HG03196 (cell line): ENCODE measurements around the gene APBA2.
"Not testable (repeated sequence)": the region's sequence is repeated elsewhere in the genome, so short reads cannot be mapped to it uniquely, and the experiment has no call there.

Source experiments
- ATAC-seq: cut with Tn5 transposase; IDR thresholded peaks from one replicate; pipeline ENCODE4 v1.9.1; 2021; ENCODE audit not compliant: unreplicated experiment

Gene APBA2

DNA sequence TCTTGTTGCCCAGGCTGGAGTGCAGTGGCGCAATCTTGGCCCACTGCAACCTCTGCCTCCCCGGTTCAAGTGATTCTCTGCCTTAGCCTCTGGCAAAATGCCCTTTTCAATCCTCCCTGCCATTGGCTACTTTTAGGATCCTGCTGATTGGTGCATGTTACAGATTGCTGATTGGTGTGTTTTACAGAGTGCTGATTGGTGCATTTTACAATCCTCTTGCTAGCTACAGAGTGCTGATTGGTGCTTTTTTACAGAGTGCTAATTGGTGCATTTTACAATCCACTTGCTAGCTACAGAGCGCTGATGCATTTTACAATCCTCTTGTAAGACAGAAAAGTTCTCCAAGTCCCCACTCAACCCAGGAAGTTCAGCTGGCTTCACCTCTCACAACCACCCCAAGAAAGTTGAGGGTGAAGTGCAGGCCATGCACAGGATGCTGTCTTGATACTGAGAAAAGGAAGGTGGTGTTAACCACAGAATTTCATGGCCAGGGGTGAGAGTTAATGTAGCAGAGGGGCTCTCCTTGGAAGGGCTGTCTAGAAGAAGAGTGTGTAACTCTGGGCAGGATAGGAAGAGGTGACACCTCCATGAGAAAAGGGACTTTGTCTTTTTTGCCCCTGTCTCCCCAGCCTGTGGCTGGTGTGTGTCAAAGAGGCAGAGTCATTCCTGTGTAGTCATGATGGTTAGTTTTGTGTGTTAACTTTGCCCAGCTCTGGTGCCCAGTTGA lies 145.9 kb downstream of the APBA2 start:
- ATAC-seq, result no peak

DNA sequence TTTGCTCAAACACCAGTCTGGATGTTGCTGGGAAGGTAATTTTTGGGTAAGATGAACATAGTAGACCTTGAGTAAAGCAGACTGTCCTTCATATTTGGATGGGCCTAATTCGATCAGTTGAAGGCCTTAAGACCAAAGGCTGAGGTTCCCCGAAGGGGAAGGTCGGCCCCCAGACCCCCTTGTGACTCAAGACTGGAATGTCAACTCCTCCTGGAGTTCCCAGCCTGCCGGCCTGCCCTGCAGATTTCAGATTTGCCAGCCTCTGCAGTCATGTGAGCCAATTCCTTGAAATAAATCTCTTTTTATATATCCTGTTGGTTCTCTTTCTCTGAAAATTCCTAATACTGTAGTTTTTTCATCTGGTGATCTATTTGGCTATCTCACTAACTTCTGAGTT lies 146.5 kb downstream of the APBA2 start:
- no peak for ATAC-seq

DNA sequence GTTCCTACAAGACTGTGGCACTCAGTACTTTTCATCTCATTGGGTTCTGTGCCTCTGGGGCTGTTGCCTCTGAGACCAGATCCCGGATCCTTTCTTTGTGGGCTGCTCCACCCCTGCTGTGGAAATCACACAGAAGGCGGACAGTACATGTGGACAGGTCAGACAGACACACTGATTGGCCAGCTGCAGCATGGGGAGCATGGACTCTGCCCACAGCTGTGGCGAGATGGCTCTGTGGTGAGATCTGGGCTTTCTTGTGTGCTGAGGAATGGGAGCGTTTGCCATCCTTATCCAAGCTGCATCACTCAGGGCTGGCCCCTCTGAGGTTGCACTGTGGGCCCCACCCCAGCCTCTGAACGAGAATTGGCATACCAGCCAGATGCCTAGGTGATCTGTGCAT lies 147.0 kb downstream of the APBA2 start:
- ATAC-seq, result no peak

DNA sequence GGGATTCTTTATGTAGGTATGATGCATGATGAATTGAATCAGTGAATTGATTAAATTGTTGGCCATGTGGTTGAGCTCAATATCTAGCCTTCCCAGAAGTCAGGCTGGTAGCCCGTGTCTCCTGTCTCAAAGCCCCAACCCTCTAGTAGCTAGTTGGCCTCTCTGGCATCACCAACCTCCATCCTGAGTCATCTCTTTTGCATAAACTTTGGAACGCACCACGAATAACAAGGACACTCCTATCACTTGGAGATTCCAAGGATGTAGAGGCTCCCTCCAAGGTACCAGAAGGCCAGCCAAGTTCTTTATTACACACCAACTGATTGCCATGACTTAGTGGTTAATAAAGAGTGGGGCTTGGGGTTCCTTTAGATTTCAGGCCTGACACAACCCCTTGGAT lies 148.4 kb downstream of the APBA2 start:
- no peak for ATAC-seq

DNA sequence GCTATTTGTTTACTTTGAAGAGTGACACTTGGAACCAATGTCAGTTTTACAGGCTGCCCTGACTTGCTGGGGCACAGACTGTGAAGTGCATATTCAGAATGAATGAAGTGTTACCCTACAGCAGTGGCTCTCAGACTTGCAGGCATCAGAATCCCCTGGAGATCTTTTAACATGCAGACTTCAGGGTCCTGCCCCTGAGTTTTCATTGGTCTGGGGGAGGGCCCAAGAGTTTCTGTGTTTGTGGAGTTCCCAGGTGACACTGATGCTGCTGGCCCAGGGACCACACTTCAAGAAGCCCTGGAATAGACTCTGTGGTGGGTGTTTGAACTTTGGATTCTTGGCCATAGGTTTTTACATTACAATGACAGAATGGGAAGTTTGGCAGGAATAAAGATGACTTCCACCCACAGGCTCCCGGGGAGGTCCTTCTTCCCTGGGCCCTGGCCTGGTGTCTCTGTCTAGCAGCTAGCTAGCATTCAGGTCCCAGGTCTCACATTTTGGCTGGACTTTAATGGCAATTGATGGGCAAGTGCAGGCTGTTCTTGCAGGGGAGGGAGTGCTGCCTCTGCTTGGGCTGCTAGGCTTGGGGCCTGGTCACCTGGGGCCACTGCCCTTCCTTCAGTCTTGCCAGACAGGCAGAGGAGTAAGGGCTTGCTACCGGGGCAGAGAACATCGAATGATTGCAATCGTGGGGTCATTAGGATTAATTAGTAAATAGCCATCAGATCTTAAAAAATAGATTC lies 149.0 kb downstream of the APBA2 start:
- ATAC-seq, result no peak

DNA sequence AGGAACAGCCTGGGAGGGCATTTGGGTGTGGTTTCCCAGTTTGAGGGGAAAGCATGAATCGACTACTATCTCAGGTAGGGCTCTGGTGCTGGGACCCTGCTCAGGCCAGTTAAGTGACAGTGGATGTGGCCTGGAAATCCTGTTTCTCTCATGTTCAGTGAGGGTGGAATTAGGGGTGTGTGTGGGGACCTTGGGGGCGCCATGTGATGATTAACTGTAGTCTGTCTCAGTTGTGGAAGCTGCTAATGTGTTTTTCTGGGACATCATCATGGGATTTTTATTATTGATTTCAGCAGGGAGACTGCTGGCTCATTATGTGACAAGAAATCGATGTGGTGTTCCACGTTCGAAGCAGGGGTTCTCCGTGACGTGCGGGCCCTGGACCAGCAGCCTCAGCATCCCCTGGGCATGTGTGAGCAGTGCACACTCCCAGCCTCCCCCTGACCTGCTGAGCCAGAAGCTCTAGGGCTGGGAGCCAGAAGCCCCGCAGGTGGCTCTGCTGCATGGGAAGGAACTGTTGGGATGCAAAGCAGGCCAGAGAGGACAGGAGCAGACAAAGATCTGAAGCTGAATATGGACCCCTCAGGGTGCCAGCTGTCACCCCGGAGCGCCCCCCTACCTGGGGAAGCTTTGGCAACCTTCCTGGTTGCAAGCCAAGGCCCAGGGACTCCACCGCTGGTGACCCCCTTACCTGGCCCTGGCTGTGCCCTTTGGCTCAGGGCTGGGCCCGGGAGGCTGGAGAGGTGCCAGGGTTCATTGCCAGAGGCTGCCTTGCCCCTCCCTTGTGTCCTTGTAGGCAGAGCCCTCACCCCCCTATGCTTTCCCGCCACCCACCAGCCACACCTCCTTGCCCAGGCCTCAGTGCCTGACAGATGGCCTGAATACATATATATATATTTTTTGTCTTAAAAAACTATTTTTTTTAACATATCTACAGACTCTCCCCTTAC lies 149.8 kb downstream of the APBA2 start:
- no peak for ATAC-seq

DNA sequence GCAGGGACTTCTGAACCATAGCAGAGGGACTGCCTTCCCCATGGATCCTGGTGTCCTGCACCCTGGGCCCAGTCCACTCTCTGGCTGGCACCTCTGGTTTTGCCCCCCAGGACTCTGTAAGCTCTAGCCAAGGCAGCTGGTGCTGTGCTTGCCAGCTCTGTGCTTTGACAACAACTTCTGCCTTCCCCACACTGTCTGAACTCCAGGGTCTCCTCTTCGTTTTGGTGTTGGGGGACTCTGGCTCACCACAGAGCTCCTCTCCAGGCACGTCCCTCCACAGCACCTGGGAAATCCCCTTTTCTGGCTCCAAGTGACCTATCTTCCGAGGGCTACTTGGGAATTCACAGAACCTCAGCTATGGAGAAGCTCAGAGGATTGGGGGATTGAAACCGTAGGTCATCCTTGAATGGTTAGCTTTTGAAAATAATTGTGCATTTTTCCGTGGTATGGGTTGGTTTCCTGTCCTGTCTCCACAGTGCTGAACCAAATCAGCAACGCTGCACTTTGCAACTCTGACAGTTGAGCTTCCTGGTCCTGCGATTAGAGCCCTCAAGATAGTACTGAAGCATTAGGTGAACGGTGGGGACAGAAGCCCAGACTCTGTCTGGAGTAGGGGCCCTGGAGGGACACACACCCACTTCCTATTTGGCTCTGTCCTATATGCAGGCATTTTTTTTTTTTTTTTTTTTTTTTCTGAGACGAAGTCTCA lies 152.4 kb downstream of the APBA2 start:
- ATAC-seq, result no peak

DNA sequence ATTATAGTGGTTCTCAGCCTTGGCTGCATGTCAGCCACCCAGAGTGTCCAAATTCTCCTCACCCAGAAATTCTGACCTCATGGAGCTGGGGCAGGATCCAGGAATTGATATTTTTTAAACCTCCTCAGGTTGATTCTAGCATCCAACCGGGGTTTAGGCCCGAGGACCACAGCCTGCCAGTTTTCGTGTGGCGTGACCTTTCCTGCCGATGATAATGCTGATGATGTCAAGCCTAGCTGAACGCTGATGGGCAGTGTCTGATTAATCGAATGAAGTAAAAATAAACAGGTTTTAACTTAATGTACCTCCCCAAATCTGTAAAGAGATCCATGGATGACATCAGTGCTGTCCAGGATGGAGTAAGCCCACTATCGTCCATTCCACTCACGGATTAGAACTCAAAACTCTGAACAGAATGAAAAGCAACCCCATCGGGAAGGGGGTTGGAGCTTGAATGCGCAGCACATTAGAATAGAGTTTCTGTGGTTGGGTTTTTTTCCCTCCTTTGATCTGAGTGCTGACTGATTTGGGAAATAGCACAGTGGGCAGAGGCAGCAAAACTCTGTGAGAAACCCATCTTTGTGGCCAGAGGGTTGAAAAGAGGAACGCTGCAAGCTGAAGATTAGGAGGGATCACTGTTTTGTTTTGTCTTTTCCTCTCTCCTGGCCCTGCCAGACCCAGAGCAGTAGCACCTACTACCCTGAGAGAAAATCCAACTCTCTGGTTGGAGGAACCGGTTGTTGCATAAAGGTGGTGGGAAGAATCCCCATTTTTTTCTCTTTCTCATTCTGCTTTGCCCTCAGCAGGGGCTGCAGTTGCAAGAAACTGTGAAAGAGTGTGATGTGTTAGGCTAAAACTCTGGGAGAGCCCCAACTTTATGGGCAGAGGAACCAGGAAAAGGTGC lies 153.9 kb downstream of the APBA2 start:
- ATAC-seq, result no peak

DNA sequence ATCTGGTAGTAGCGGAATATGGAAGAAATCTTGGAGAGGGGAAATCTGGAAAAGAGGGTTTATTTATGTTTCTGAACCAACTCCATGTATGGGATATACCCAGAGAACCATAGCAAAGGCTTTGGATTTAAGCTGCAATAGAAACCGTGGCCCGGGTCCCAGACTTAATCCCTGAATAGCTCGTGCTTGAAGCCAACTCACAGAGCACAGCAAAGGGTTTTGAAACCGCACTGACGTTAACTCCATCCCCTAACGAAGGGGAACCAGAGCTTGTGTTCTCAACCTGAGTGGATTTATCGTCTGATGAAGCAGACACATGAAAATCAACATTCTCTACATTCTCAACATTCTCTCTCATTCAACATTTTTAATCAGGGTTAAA lies 154.6 kb downstream of the APBA2 start:
- no peak for ATAC-seq

DNA sequence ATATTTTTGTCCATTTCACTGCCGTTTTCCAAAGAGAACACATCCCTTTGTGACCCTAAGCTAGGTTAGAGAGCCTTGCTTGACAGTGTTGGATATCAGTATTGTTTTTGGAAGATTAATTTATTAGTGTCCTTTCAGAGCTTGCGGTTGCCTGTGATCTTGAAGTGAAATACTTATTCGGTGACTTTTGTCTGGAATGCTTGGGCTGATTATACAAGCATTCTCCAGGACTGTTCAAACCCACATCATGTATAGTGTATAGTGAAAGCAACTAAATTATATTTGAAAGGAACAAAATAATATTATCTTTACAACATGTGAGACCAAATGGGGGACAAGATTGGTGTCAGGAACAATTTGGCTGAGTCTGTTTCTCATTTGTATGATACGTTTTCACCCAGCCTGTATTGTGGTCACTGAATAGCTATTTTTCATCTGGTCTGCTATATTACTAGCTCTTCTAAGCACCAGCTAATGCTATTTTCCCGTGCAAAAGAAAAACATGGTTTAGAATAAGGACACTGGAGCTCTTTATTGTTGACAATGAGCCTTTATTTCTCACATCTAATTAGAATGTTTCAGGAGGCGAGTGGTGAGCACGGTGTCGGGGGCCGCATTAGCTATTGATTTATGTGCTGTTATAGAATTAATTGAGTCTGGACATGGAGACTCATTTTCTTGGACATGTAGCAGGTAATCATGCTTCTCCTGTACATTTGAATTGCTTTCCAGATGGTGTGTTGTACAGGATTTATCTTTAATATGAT lies 158.1 kb downstream of the APBA2 start:
- ATAC-seq, result no peak

DNA sequence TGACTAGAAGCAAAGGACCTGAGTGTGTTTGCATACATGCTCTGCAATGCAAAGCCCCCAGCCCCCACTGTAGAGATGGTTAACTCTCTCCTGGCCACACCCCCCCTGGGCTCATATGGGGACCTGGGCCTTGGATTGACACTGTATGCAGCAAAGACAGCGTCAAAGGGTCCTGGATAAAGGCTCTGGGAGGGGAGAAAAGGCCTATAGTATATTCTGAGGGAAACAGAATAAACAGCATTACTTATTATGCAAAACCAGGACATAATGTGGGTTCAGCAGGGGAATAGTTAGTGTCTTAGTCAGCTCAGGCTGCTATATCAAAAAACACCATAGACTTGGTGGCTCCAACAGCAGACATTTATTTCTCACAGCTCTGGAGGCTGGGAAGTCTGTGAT lies 158.7 kb downstream of the APBA2 start:
- no peak for ATAC-seq

DNA sequence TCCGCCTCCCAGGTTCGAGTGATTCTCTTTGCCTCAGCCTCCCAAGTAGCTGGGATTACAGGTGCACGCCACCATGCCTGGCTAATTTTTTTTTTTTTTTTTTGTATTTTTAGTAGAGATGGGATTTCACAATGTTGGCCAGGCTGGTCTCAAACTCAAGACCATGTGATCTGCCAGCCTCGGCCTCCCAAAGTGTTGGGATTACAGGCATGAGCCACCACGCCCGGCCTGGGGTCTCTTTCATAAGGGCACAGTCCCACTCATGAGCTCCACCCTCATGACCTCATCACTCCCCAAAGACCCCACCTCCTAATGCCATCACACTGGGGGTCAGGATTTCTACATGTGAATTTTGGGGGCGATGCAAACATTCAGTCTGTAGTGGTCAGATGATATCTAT lies 159.4 kb downstream of the APBA2 start:
- ATAC-seq, result not testable (repeated sequence)

DNA sequence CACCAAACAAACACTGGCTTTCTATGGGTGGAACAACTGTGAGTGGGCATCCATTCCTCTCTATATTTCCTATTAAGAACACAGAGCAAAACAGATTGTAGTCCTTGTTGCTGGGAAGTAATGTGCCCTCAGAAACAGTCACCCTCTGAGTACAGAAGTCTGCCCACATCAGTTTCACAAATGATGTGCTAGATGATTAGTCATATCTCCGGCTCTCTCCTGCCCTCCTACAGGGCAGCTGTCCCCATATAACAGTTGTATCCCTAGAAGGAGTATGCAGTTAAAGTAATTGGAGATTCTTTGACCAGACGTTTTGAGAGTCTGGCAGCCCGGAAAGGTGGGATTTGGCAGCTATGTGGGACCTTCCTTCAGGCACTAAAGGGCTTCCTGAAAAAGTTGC lies 159.9 kb downstream of the APBA2 start:
- no peak for ATAC-seq

DNA sequence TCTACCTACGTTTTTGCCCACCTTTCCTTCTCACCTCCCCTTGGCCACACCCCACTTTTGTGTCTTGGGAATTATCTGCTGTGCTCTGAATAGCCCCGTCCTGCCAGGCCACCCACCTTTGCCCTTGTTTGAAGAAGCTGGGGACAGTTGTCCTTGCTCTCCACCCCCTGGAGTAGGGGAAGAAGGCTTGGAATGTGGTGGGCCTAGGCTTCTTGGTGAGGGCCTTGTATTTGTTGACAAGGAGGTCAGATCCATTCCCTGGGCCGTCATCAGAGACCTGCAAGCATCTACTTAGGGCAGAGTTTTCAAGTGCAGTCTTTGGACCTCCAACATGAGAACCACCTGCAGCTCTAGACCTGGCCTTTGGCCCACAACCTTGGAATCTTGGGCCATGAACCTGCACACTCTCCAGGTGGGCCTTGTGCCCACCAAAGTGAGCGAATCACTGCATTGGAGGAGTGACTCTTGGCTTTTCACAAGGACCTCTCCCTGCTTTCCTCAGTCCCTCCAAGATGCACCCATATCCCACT lies 160.6 kb downstream of the APBA2 start:
- no peak for ATAC-seq

DNA sequence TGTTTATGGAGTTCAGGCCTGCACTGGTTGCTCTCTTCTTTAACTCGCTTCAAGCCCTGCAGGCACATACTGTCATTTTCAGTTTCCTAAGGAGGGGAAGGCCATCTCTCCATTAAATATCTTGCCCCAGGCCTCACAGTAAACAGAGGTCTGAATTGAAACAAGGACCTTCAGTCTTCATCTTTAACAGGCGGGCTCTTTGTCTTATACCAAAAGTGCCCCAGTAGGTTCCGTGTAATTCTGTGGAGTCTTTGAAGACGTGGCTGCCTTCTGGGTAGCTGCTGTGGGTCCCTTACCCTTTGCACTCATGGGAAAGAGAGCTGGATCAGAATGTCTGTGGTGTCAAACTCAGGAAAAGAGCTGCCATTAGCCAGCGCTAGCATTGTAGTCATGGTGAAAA lies 161.2 kb downstream of the APBA2 start:
- no peak for ATAC-seq

DNA sequence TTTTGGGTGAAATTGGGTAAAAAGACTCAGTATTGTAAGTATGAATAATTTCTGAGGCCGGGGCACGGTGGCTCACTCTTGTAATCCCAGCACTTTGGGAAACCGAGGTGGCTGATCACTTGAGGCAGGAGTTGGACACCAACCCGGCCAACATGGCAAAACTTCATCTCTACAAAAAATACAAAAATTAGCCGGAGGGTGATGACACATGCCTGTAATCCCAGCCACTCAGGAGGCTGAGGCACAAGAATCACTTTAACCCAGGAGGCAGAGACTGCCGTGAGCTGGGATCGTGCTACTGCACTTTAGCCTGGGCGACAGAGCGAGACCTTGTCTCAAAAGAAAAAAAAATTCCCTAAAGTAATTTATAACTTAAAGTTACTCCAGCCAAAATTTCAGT lies 162.2 kb downstream of the APBA2 start:
- no peak for ATAC-seq

DNA sequence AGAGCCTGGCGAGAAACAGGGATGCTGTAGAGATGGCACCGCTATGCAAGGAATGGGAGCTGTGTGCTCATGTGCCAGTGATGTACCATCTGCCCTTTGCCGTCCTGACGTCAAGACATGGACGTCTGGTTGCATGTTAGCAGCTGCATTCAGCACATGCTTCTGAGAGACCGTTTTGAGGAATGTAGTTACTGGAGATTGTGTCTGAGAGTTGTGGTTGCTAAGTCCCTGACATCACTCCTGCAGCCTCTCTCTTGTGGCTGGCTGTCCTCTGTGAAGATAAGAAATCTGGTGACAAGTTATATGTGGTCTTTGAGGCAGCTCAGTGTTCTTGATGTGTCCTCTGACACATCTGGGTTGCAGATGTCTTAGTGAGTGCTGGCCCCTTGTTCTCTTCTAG lies 165.1 kb downstream of the APBA2 start:
- no peak for ATAC-seq

DNA sequence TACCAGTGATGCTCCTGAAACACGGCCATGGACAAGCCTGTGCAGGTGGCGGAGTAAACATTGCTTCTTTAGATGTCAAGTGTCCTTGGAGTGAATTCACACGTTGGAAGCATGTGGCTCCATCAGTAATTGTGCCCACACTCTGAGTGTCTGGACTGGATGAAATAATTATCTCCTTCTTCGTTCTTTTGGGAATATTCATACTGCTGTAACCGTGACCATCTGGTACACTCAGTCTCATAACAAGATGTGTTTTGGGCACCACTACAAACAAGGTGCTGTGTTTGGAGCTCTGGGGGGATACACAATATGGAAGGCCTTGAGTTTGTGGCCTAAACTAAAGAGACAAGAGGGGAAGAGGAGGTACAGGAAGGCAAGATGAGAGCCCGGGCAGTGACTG lies 165.6 kb downstream of the APBA2 start:
- ATAC-seq, result no peak

DNA sequence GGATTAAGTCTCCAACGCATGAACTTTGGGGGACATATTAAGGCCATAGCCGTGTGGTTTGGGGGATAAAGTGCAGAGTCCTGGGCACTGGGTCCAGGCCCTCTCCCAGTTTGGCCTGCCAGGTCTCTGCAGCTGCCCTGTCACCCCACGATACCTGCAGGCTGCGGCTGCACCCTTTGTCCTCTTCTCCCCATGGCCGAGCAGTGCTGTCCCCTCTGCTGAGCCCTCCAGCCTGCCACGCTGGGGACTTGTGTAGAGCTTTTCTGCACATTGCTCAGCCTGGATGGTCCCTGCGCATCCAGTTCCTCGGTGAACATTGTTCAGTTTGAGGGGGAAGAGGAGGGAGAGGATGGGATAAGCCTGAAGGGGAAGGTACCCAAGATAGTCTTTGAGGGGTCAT lies 167.2 kb downstream of the APBA2 start:
- ATAC-seq, result no peak
